CD4-positive, alpha-beta T cell treated with Interleukin-6 at 100 ng/mL for 8 hours (primary cell): ENCODE data around the gene FOSL1.
"Not testable (repeated sequence)": the region's sequence is repeated elsewhere in the genome, so short reads cannot be mapped to it uniquely, and the experiment has no call there.

Source experiments
- DNase-seq: peaks from one replicate; pipeline ENCODE4 v3.0.0-alpha.2; 2020; ENCODE audit warnings: mixed read lengths, low spot score

FOSL1 gene

GRCh38 chr11:65852508-65853245 lies 47.5 kb downstream of the FOSL1 start:
- peak; percentile 1 for DNase-seq

- no peak for DNase-seq
Measured at GRCh38 chr11:65851811-65852507, 48.2 kb downstream of the FOSL1 start.

- DNase-seq: no peak
Measured at GRCh38 chr11:65851083-65851579, 49.1 kb downstream of the FOSL1 start.

- DNase-seq: no peak
Measured at GRCh38 chr11:65850217-65851082, 49.7 kb downstream of the FOSL1 start.

- DNase-seq: no peak
Measured at GRCh38 chr11:65849771-65850216, 50.4 kb downstream of the FOSL1 start.

GRCh38 chr11:65849366-65849765 lies 50.8 kb downstream of the FOSL1 start:
- DNase-seq: no peak

GRCh38 chr11:65848693-65849092 lies 51.5 kb downstream of the FOSL1 start:
- not testable (repeated sequence) for DNase-seq

GRCh38 chr11:65847746-65848145 lies 52.4 kb downstream of the FOSL1 start:
- DNase-seq: no peak

GRCh38 chr11:65844231-65844872 lies 55.8 kb downstream of the FOSL1 start:
- no peak for DNase-seq

GRCh38 chr11:65843811-65844210 lies 56.4 kb downstream of the FOSL1 start:
- DNase-seq: no peak

- DNase-seq: no peak
Measured at GRCh38 chr11:65842144-65842543, 58.0 kb downstream of the FOSL1 start.
